Islet precursor cell (in vitro differentiated cells): ENCODE results near the gene SEC16B.

Experiments
- DNase-seq: peaks from one replicate; pipeline ENCODE4 v3.0.0-alpha.2; 2018

The SEC16B gene

GRCh38 chr1:177937174-177937770 lies 32.6 kb downstream of the SEC16B start:
- DNase-seq: no peak

GRCh38 chr1:177935638-177936415 lies 34.0 kb downstream of the SEC16B start:
- no peak for DNase-seq

GRCh38 chr1:177934927-177935326 lies 34.9 kb downstream of the SEC16B start:
- no peak for DNase-seq

- DNase-seq: no peak
These were observed 35.4 kb downstream of the SEC16B start for GRCh38 chr1:177934461-177934860.

- DNase-seq: no peak
These were observed 36.0 kb downstream of the SEC16B start for GRCh38 chr1:177933881-177934280.

- no peak for DNase-seq
These were observed 37.7 kb downstream of the SEC16B start for GRCh38 chr1:177932123-177932522.

GRCh38 chr1:177928952-177929351 lies 40.9 kb downstream of the SEC16B start:
- no peak for DNase-seq

GRCh38 chr1:177928194-177928593 lies 41.7 kb downstream of the SEC16B start:
- no peak for DNase-seq

- no peak for DNase-seq
These were observed 42.7 kb downstream of the SEC16B start for GRCh38 chr1:177927021-177927596.

GRCh38 chr1:177926201-177926600 lies 43.7 kb downstream of the SEC16B start:
- DNase-seq: no peak

- no peak for DNase-seq
These were observed 44.9 kb downstream of the SEC16B start for GRCh38 chr1:177925006-177925405.

- DNase-seq: no peak
These were observed 46.4 kb downstream of the SEC16B start for GRCh38 chr1:177923441-177923840.

GRCh38 chr1:177922209-177922608 lies 47.6 kb downstream of the SEC16B start:
- no peak for DNase-seq

GRCh38 chr1:177921590-177921989 lies 48.3 kb downstream of the SEC16B start:
- no peak for DNase-seq

GRCh38 chr1:177920091-177920490 lies 49.8 kb downstream of the SEC16B start:
- no peak for DNase-seq

GRCh38 chr1:177915641-177916040 lies 54.2 kb downstream of the SEC16B start:
- peak; percentile 71 for DNase-seq

- no peak for DNase-seq
These were observed 55.3 kb downstream of the SEC16B start for GRCh38 chr1:177914603-177915002.

GRCh38 chr1:177913762-177914540 lies 55.9 kb downstream of the SEC16B start:
- no peak for DNase-seq

- no peak for DNase-seq
These were observed 56.9 kb downstream of the SEC16B start for GRCh38 chr1:177912991-177913390.

GRCh38 chr1:177909416-177909815 lies 60.4 kb downstream of the SEC16B start:
- DNase-seq: no peak

- DNase-seq: no peak
These were observed 62.9 kb downstream of the SEC16B start for GRCh38 chr1:177907000-177907399.

GRCh38 chr1:177905686-177906085 lies 64.2 kb downstream of the SEC16B start:
- DNase-seq: no peak

- DNase-seq: no peak
These were observed 67.6 kb downstream of the SEC16B start for GRCh38 chr1:177902266-177902665.
